Kidney glomerular epithelial cell (primary cell): Measurements from ENCODE around the gene KCNF1.
"Not testable (repeated sequence)": the region's sequence is repeated elsewhere in the genome, so short reads cannot be mapped to it uniquely, and the experiment has no call there.

Experiments used
- DNase-seq: peaks from one replicate; lab custom pipeline; 2025; lab: John Stamatoyannopoulos, UW

KCNF1 gene

GRCh38 chr2:10947005-10947440 lies 35.3 kb downstream of the KCNF1 start:
- no peak for DNase-seq

- DNase-seq = no peak
Measured at GRCh38 chr2:10947446-10948187, 35.9 kb downstream of the KCNF1 start.

GRCh38 chr2:10948188-10948564 lies 36.4 kb downstream of the KCNF1 start:
- no peak for DNase-seq

GRCh38 chr2:10948606-10949230 lies 37.0 kb downstream of the KCNF1 start:
- no peak for DNase-seq

- no peak for DNase-seq
Measured at GRCh38 chr2:10949835-10950234, 38.1 kb downstream of the KCNF1 start.

GRCh38 chr2:10951558-10952414 lies 40.1 kb downstream of the KCNF1 start:
- no peak for DNase-seq

GRCh38 chr2:10954416-10954815 lies 42.7 kb downstream of the KCNF1 start:
- no peak for DNase-seq

GRCh38 chr2:10954856-10955818 lies 43.4 kb downstream of the KCNF1 start:
- no peak for DNase-seq

GRCh38 chr2:10956006-10956790 lies 44.5 kb downstream of the KCNF1 start:
- DNase-seq = no peak

GRCh38 chr2:10957391-10957790 lies 45.7 kb downstream of the KCNF1 start:
- DNase-seq = no peak

GRCh38 chr2:10958452-10958851 lies 46.7 kb downstream of the KCNF1 start:
- not testable (repeated sequence) for DNase-seq

- no peak for DNase-seq
Measured at GRCh38 chr2:10960606-10961489, 49.1 kb downstream of the KCNF1 start.

GRCh38 chr2:10961490-10961875 lies 49.7 kb downstream of the KCNF1 start:
- no peak for DNase-seq

GRCh38 chr2:10962004-10962403 lies 50.3 kb downstream of the KCNF1 start:
- no peak for DNase-seq

- DNase-seq = no peak
Measured at GRCh38 chr2:10963155-10963554, 51.4 kb downstream of the KCNF1 start.
